Astrocyte (in vitro differentiated cells and primary cell): Measurements from ENCODE around the gene APRT.
"Not testable (repeated sequence)": the region's sequence is repeated elsewhere in the genome, so short reads cannot be mapped to it uniquely, and the experiment has no call there.

Experiments
- CTCF ChIP-seq: IDR thresholded peaks from 2 replicates; pipeline ENCODE4 v1.5.1; 2011; ENCODE audit warnings: low read depth, mild to moderate bottlenecking, inconsistent platforms, low read length, moderate library complexity; ENCODE audit not compliant: insufficient read depth
- EZH2 ChIP-seq: IDR thresholded peaks from 2 replicates; pipeline ENCODE4 v1.6.1; 2012; ENCODE audit warnings: mild to moderate bottlenecking, low read length, inconsistent platforms; ENCODE audit not compliant: insufficient read depth

- TF ChIP-seq CTCF, EZH2: not testable (repeated sequence)
Observed at GRCh38 chr16:88823646-88824045, 11.9 kb upstream of the APRT start.
